ENCODE measurements around the gene SLC9A8. TPM values are rescaled to one million over a fixed set of nuclear protein-coding genes. Genes with fewer than 3 reads are reported as not detected.

SLC9A8 gene
- total and polyA plus RNA-seq, 9 of the 15 experiments (the other 6 are each of a cell fraction or from before 2014, with no cell fraction given): 0.56 to 9.7 (median 5.0) TPM

DNA sequence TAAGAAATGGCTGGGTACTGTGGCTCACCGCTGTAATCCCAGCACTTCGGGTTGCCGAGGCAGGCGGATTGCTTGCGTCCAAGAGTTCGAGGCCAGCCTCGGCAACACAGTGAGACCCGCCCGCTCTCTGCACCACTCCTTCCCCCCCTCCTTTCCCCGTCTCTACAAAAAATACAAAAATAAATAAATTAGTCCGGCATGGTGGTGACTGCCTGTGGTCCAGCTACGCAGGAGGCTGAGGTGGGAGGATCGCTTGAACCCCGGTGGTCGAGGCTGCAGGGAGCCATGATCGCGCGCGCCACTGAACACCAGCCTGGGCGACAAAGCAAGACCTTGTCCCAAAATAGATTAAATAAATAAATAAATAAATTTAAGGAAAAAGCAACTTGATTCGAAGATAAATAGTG, 123.1 kb downstream of the SLC9A8 start (continued):
- TF ChIP-seq CHD7 (IDR thresholded peaks at IDR 0.05; ENCODE audit: low read depth, low read length) (no peak), HDAC3 (IDR thresholded peaks at IDR 0.05; ENCODE audit: borderline replicate concordance, partially characterized antibody) (peak; percentile 40), EWSR1 (IDR thresholded peaks at IDR 0.05; ENCODE audit: borderline replicate concordance, low read depth, partially characterized antibody) (no peak), MLLT1 (IDR thresholded peaks at IDR 0.05) (peak; percentile 37 to 88; a peak in 1 of 4 replicates), NFIC (IDR thresholded peaks at IDR 0.05) (no peak), ZNF354B (CRISPR knock-in tag; IDR thresholded peaks at IDR 0.05) (no peak), ZNF79 (CRISPR knock-in tag; IDR thresholded peaks at IDR 0.05; ENCODE audit: low read depth) (no peak), EP400 (IDR thresholded peaks at IDR 0.05) (peak; percentile 57), MAFG (tag; conservative IDR thresholded peaks at IDR 0.05) (no peak), BRD4 (IDR thresholded peaks at IDR 0.05) (no peak), TCF7L2 (IDR thresholded peaks at IDR 0.05; ENCODE audit: low read depth, low read length) (no peak), MAFF (IDR thresholded peaks at IDR 0.05; ENCODE audit: low read length) (no peak), ZNF174 (CRISPR knock-in tag; IDR thresholded peaks at IDR 0.05) (no peak), SMARCA5 (IDR thresholded peaks at IDR 0.05) (0 out of 2 replicates have a peak, but pooled peaks have one; percentile 12), TAF9B (IDR thresholded peaks at IDR 0.05; ENCODE audit: partially characterized antibody) (peak; percentile 0), ZNF76 (CRISPR knock-in tag; IDR thresholded peaks at IDR 0.05; ENCODE audit: borderline replicate concordance) (no peak)
- TF ChIP-seq, protein P1, sequence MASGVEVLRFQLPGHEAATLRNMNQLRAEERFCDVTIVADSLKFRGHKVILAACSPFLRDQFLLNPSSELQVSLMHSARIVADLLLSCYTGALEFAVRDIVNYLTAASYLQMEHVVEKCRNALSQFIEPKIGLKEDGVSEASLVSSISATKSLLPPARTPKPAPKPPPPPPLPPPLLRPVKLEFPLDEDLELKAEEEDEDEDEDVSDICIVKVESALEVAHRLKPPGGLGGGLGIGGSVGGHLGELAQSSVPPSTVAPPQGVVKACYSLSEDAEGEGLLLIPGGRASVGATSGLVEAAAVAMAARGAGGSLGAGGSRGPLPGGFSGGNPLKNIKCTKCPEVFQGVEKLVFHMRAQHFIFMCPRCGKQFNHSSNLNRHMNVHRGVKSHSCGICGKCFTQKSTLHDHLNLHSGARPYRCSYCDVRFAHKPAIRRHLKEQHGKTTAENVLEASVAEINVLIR (CRISPR knock-in tag; IDR thresholded peaks at IDR 0.05): no peak

Data from K562 (cell line).